Testis (tissue), 3 donors: Measurements from ENCODE around the gene GNB5. TPM values are rescaled to one million over a fixed set of nuclear protein-coding genes. Genes with fewer than 3 reads are reported as not detected.

Experiments used
- DNase-seq: peaks from one replicate; pipeline ENCODE4 v3.0.0-alpha.2; 2019
- H3K27ac ChIP-seq, 2 donors: fragments of 200-600 bp; sonication (generic); one replicate each; pipeline ENCODE4 v1.5.1; 2019
- H3K27me3 ChIP-seq: fragments of 200-600 bp; sonication (generic); one replicate; pipeline ENCODE4 v1.5.1; 2019
- H3K36me3 ChIP-seq: fragments of 200-600 bp; sonication (generic); one replicate; pipeline ENCODE4 v1.5.1; 2017; ENCODE audit warnings: low read depth; ENCODE audit errors: missing control alignments
- H3K4me1 ChIP-seq: fragments of 200-600 bp; sonication (generic); one replicate; pipeline ENCODE4 v1.5.1; 2019
- H3K4me3 ChIP-seq, 2 donors: fragments of 200-600 bp; sonication (generic); one replicate each; pipeline ENCODE4 v1.5.1; 2017 to 2019
- H3K9me3 ChIP-seq: fragments of 200-600 bp; sonication (generic); one replicate; pipeline ENCODE4 v1.5.1; 2017
- POLR2A ChIP-seq: fragments of 450-650 bp; IDR thresholded peaks from one replicate; pipeline ENCODE4 v1.6.1; 2017; ENCODE audit warnings: antibody characterized with exemption, mild to moderate bottlenecking, moderate library complexity
- WGBS, 2 donors: methylation state at CpG; one replicate each; pipeline ENCODE4 v1.1.5; 2018; 5-methylcytosine and 5-hydroxymethylcytosine counted together
- intact Hi-C: fragments of 100-400 bp; cut with DNase I; formaldehyde crosslinking; loops from one replicate; pipeline ENCODE4 v1.15.1; 2023; ENCODE audit warnings: low total_unique reads
- polyA plus RNA-seq: library from polyadenylated mRNA; stranded (reverse); fragments of 350-450 nt; fragmentation: Illumina TruSeq; extraction: RNeasy Lipid Tissue Mini Kit (QIAGEN cat#74804); gene quantifications from one replicate; pipeline ENCODE4 v1.2.3, GENCODE V29; 2014; ENCODE audit warnings: low read depth, low replicate concordance; ENCODE audit not compliant: insufficient read depth
- total RNA-seq, 2 donors: library from RNA; depleted of rRNA; stranded (reverse); fragments of >200 nt; gene quantifications; one replicate each; pipeline ENCODE4 v1.2.3, GENCODE V29; 2016
- TF ChIP-seq, protein P1 (sequence below), 3 experiments: fragments of 450-650 bp in 2 of 3; fragments of 200-600 bp in 1 of 3; sonication (generic) in 1 of 3; IDR thresholded peaks; one replicate each; pipeline ENCODE4 v1.5.1; 2016 to 2019; ENCODE audit warnings: antibody characterized with exemption in 3 of 3, mild to moderate bottlenecking in 2 of 3, moderate library complexity in 1 of 3

Gene GNB5
- total and polyA plus RNA-seq, 3 donors from 2014 or later: 37.1 to 82.3 (median 65.4) TPM

DNA sequence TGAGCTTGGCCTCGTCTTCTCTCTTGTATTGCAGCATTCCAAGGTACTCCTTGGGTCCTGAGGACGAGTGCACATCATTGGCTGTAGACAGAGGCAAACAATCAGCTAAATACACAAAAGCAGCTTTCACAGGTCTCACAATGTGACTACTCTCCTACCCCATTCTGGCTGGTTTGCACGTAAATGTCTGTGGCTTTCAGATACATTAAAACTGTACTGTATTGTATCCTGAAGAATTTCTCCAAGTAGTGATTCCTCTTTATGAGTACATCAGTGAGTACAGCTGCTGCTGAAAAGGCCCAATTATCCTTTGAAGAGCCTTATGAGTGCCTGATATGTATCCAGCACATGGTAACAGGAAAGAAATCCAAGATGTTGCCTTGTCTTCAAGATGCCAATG, 22.0 kb upstream of the GNB5 start:
- no peak for TF ChIP-seq POLR2A
- TF ChIP-seq, protein P1, sequence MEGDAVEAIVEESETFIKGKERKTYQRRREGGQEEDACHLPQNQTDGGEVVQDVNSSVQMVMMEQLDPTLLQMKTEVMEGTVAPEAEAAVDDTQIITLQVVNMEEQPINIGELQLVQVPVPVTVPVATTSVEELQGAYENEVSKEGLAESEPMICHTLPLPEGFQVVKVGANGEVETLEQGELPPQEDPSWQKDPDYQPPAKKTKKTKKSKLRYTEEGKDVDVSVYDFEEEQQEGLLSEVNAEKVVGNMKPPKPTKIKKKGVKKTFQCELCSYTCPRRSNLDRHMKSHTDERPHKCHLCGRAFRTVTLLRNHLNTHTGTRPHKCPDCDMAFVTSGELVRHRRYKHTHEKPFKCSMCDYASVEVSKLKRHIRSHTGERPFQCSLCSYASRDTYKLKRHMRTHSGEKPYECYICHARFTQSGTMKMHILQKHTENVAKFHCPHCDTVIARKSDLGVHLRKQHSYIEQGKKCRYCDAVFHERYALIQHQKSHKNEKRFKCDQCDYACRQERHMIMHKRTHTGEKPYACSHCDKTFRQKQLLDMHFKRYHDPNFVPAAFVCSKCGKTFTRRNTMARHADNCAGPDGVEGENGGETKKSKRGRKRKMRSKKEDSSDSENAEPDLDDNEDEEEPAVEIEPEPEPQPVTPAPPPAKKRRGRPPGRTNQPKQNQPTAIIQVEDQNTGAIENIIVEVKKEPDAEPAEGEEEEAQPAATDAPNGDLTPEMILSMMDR (IDR thresholded peaks at IDR 0.05): no peak

DNA sequence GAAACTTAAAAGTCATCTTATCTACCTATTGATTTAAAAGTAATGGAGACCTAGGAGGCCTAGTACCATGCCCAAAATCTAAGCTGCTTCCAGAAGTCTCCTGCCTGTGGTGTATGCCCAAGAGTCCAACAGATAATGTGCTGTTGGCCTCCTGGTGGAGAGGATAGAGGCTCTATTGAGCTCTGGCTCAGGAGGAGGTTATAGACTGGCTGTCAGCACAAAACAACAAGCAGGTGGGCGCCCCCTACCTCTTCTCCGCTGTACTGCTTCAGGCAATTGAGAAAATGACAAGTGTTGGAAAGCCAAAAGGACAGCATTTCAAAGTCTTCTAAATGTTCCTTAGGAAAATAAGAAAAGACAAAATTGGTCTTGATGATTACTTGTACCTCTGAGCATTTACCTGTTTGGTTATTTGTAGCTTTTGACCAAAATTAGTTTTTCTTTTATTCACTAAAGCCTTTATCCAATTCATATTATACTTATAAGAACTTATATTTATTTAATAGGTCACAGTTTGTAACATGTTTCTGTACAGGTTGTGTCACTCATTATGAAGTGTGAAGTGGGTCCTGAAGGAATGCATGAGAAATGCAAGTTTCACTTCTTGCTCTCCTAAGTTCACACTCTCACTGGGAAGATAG, 17.2 kb upstream of the GNB5 start:
- H3K4me1 ChIP-seq: no peaks in the 10 kb centered on the region
- H3K4me3 ChIP-seq: no peak overlapping the region
- WGBS, 2 donors: 53 to 66% methylated on average over 2 of the region's 2 CpGs
- no peaks in the 10 kb centered on the region for H3K9me3 ChIP-seq
- no peaks in the 10 kb centered on the region for H3K36me3 ChIP-seq
- TF ChIP-seq, protein P1 (IDR thresholded peaks at IDR 0.05): peak; percentile 68 to 81 (median 79)
- TF ChIP-seq POLR2A: no peak
- peak; percentile 91 for DNase-seq
- no peaks in the 10 kb centered on the region for H3K27me3 ChIP-seq
- intact Hi-C loops: no loop called here
- no peak overlapping the region for H3K27ac ChIP-seq

More for the DNA sequence above, 22.0 kb upstream of the GNB5 start:
- Histone ChIP-seq H3K4me1 (no peaks in the 10 kb centered on the region), H3K4me3 (no peak overlapping the region), H3K27ac (no peak overlapping the region), H3K36me3 (no peaks in the 10 kb centered on the region), H3K27me3 (no peaks in the 10 kb centered on the region), H3K9me3 (no peaks in the 10 kb centered on the region)
- WGBS, 2 donors: 85 to 90% methylated on average over 3 of the region's 3 CpGs
- intact Hi-C loops: no loop called here
- DNase-seq: no peak

DNA sequence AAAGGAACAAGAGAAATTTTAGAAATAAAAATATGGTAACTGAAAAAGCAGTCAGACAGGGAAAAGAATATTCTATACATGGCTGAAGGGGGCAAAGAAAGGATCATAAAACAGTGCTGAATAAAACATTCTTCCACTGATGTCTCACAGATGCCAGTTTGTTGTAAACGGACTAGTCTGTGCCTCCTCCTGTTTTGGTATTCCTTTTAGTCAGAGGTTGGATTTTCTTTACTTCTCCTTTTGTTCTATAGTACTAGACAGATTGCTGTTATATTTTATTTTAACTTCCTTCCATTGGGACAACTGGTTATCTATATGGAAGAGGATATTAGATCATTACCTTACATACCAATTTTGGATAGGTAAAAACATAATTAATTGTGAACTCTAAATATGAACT, 16.0 kb upstream of the GNB5 start:
- Histone ChIP-seq H3K4me3 (no peak overlapping the region), H3K9me3 (no peaks in the 10 kb centered on the region), H3K4me1 (no peaks in the 10 kb centered on the region), H3K27me3 (no peaks in the 10 kb centered on the region), H3K36me3 (no peaks in the 10 kb centered on the region), H3K27ac (no peak overlapping the region)
- TF ChIP-seq, protein P1 (IDR thresholded peaks at IDR 0.05): no peak
- TF ChIP-seq POLR2A: no peak
- no peak for DNase-seq
- WGBS, 2 donors: 66 to 86% methylated on average over 1 of the region's 1 CpG
- intact Hi-C loops: no loop called here

DNA sequence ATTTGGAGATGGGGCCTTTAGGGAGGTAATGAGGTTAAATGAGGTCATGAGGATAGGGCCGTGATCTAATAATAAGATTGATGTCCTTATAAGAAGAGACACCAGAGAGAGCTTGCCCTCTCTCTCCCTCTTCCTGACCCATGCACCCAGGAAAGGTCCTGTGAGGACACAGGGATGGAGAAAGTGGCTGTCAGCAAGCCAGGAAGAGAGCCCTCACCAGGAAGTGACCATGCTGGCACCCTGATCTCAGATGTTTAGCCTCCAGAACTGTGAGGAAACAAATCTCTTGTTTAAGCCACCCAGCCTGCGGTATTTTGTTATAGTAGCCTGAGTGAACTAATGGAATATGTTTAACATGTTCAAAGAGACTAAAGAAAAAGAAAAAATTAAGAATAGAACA, 15.3 kb upstream of the GNB5 start:
- intact Hi-C loops: no loop called here
- no peak overlapping the region for H3K27ac ChIP-seq
- TF ChIP-seq, protein P1 (IDR thresholded peaks at IDR 0.05): no peak
- no peak for TF ChIP-seq POLR2A
- no peak for DNase-seq
- no peaks in the 10 kb centered on the region for H3K9me3 ChIP-seq
- H3K36me3 ChIP-seq: no peaks in the 10 kb centered on the region
- 79 to 91% methylated on average over 2 of the region's 2 CpGs for WGBS, 2 donors
- no peak overlapping the region for H3K4me3 ChIP-seq
- no peaks in the 10 kb centered on the region for H3K27me3 ChIP-seq
- H3K4me1 ChIP-seq: no peaks in the 10 kb centered on the region

DNA sequence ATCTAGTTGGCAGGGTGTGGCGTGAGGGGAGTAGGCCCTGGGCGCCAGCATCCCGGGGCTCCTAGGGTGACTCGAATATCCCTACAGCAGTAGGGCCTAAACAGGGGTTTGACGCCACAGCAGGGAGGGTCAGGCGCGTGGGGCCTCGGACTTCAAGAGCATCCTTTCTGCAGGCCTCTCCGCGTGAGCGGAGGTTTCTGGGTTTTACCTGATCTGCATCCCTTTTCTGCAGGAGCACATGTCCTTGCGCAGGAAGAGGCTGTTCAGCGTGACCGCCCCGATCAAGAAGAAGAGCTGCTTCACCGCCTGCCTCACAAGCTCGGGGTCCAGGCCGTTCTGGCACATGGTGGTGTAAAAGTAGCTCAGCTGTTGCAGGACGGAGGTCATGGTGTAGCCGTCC, 13.5 kb upstream of the GNB5 start:
- Histone ChIP-seq H3K9me3 (no peaks in the 10 kb centered on the region), H3K4me1 (no peaks in the 10 kb centered on the region), H3K4me3 (peak overlapping the region; percentile 48 to 53), H3K27ac (no peak overlapping the region), H3K27me3 (no peaks in the 10 kb centered on the region), H3K36me3 (no peaks in the 10 kb centered on the region)
- intact Hi-C loops: no loop called here
- WGBS, 2 donors: 69 to 72% methylated on average over 12 to 20 of the region's 20 CpGs
- DNase-seq: peak; percentile 48
- no peak for TF ChIP-seq POLR2A
